Hematopoietic multipotent progenitor cell treated with erythropoietin and hydrocortisone succinate and interleukin-3 and kit ligand, for 17 days (in vitro differentiated cells): ENCODE results near the gene RELT.

ENCODE experiments used
- DNase-seq: peaks from one replicate; pipeline ENCODE4 v3.0.0-alpha.2; 2015; ENCODE audit warnings: low spot score

Gene RELT

GRCh38 chr11:73376803-73377629 is 817 bp downstream of the RELT start:
- peak; percentile 43 for DNase-seq

GRCh38 chr11:73379189-73379880 is 3.1 kb downstream of the RELT start:
- no peak for DNase-seq

GRCh38 chr11:73380331-73380730 is 4.1 kb downstream of the RELT start:
- no peak for DNase-seq

- DNase-seq = no peak
Measured at GRCh38 chr11:73380897-73381410, 4.8 kb downstream of the RELT start.

- DNase-seq = no peak
Measured at GRCh38 chr11:73381589-73381988, 5.4 kb downstream of the RELT start.

GRCh38 chr11:73382183-73382582 is 6.0 kb downstream of the RELT start:
- no peak for DNase-seq

- no peak for DNase-seq
Measured at GRCh38 chr11:73382747-73383146, 6.5 kb downstream of the RELT start.

GRCh38 chr11:73383249-73384124 is 7.3 kb downstream of the RELT start:
- DNase-seq = no peak

- DNase-seq = no peak
Measured at GRCh38 chr11:73384125-73384441, 7.9 kb downstream of the RELT start.

GRCh38 chr11:73384531-73384871 is 8.3 kb downstream of the RELT start:
- no peak for DNase-seq

GRCh38 chr11:73384872-73385689 is 8.9 kb downstream of the RELT start:
- no peak for DNase-seq

GRCh38 chr11:73386016-73386415 is 9.8 kb downstream of the RELT start:
- no peak for DNase-seq

- no peak for DNase-seq
Measured at GRCh38 chr11:73386546-73386945, 10.3 kb downstream of the RELT start.

GRCh38 chr11:73387594-73388264 is 11.5 kb downstream of the RELT start:
- no peak for DNase-seq

GRCh38 chr11:73388265-73389133 is 12.3 kb downstream of the RELT start:
- no peak for DNase-seq

GRCh38 chr11:73389134-73389525 is 12.9 kb downstream of the RELT start:
- no peak for DNase-seq

GRCh38 chr11:73389916-73390315 is 13.7 kb downstream of the RELT start:
- no peak for DNase-seq

- no peak for DNase-seq
Measured at GRCh38 chr11:73390601-73391565, 14.7 kb downstream of the RELT start.

- no peak for DNase-seq
Measured at GRCh38 chr11:73391665-73392064, 15.5 kb downstream of the RELT start.
